SK-N-SH (cell line): ENCODE measurements around the gene RGS11. TPM values are rescaled to one million over a fixed set of nuclear protein-coding genes. Genes with fewer than 3 reads are reported as not detected.
A peak's percentile ranks its signal among the peaks of the same experiment; 100 is the strongest.

Source experiments
- CTCF ChIA-PET: fragments of 300-600, 350-600 bp; formaldehyde crosslinking; extraction: SDS; loops from one replicate; lab custom pipeline; 2021; lab: Yijun Ruan, JAX
- POLR2A ChIA-PET: fragments of 350-600 bp; sonication (Branson Sonifier 250); formaldehyde crosslinking; extraction: SDS; loops from one replicate; lab custom pipeline; 2020; ENCODE audit warnings: antibody characterized with exemption, inconsistent platforms; lab: Yijun Ruan, JAX
- DNase-seq: peaks from one replicate; pipeline ENCODE4 v3.0.0; 2012
- H2AFZ ChIP-seq: fragments of 200-600 bp; sonication (generic); 2 replicates; pipeline ENCODE4 v1.8.1; 2016; ENCODE audit warnings: antibody characterized with exemption, mild to moderate bottlenecking, low read depth
- H3F3A ChIP-seq: fragments of 200-600 bp; sonication (generic); replicated peaks from 2 replicates; pipeline ENCODE3; 2016; ENCODE audit warnings: antibody characterized with exemption, mild to moderate bottlenecking; ENCODE audit not compliant: insufficient read depth
- H3K27ac ChIP-seq, 2 experiments: fragments of 200-500 bp in 1 of 2; fragments of 200-600 bp in 1 of 2; sonication (Bioruptor generic) in 1 of 2; sonication (generic), shearing (Covaris generic) in 1 of 2; 2 replicates each; pipeline versions ENCODE4 v1.5.1 to v1.6.1; 2014 to 2016; ENCODE audit warnings: low read depth in 2 of 2, inconsistent platforms in 1 of 2, low read length in 1 of 2, mild to moderate bottlenecking in 1 of 2, mixed read lengths in 1 of 2
- H3K27me3 ChIP-seq: fragments of 200-600 bp; sonication (generic), shearing (Covaris generic); 2 replicates; pipeline ENCODE4 v1.6.1; 2016; ENCODE audit warnings: mixed run types; ENCODE audit not compliant: insufficient read depth
- H3K36me3 ChIP-seq, 2 experiments: fragments of 200-500 bp in 1 of 2; fragments of 200-600 bp in 1 of 2; sonication (Bioruptor generic) in 1 of 2; sonication (generic) in 1 of 2; replicated peaks in 1 of 2; 2 replicates each; pipeline versions ENCODE3 to v1.5.1; 2014 to 2016; ENCODE audit warnings: low read length in 1 of 2, mild to moderate bottlenecking in 1 of 2; ENCODE audit not compliant: insufficient read depth in 2 of 2, control insufficient read depth in 1 of 2
- H3K4me1 ChIP-seq, 2 experiments: fragments of 200-500 bp in 1 of 2; fragments of 200-600 bp in 1 of 2; sonication (Bioruptor generic) in 1 of 2; sonication (generic), shearing (Covaris generic) in 1 of 2; 2 replicates each; pipeline versions ENCODE4 v1.5.1 to v1.6.1; 2014 to 2016; ENCODE audit warnings: low read depth in 1 of 2, low read length in 1 of 2, mixed run types in 1 of 2; ENCODE audit not compliant: insufficient read depth in 2 of 2, control insufficient read depth in 1 of 2
- H3K4me2 ChIP-seq: fragments of 200-600 bp; sonication (generic), shearing (Covaris generic); 2 replicates; pipeline ENCODE4 v1.6.1; 2017; ENCODE audit warnings: mixed run types
- H3K4me3 ChIP-seq, 2 experiments: fragments of 200-500 bp in 1 of 2; fragments of 200-600 bp in 1 of 2; sonication (Bioruptor generic) in 1 of 2; sonication (generic), shearing (Covaris generic) in 1 of 2; 2 replicates each; pipeline versions ENCODE4 v1.5.1 to v1.8.1; 2014 to 2016; ENCODE audit warnings: low read depth in 2 of 2, inconsistent platforms in 1 of 2, low read length in 1 of 2, mild to moderate bottlenecking in 1 of 2, mixed read lengths in 1 of 2, moderate library complexity in 1 of 2
- H3K79me2 ChIP-seq: fragments of 200-600 bp; sonication (generic); 2 replicates; pipeline ENCODE4 v1.8.1; 2017; ENCODE audit warnings: mild to moderate bottlenecking; ENCODE audit not compliant: insufficient read depth
- H3K9ac ChIP-seq: fragments of 200-600 bp; sonication (generic); 2 replicates; pipeline ENCODE4 v1.6.1; 2017; ENCODE audit warnings: mixed run types
- H3K9me2 ChIP-seq: fragments of 200-600 bp; sonication (generic); 2 replicates; pipeline ENCODE4 v1.6.1; 2017; ENCODE audit warnings: mixed run types
- H3K9me3 ChIP-seq: fragments of 200-600 bp; sonication (generic); 2 replicates; pipeline ENCODE4 v1.6.1; 2017; ENCODE audit warnings: mixed run types, mild to moderate bottlenecking, moderate library complexity
- H4K20me1 ChIP-seq: fragments of 200-600 bp; sonication (generic); 2 replicates; pipeline ENCODE4 v1.6.1; 2017; ENCODE audit warnings: mild to moderate bottlenecking, mixed run types; ENCODE audit not compliant: insufficient read depth
- ELF1 ChIP-seq: IDR thresholded peaks from 2 replicates; pipeline ENCODE4 v1.4.0; 2012
- FOSL2 ChIP-seq: IDR thresholded peaks from 2 replicates; pipeline ENCODE4 v1.4.0; 2012; ENCODE audit warnings: low read depth, mild to moderate bottlenecking, moderate library complexity, borderline replicate concordance
- FOXJ3 ChIP-seq: sonication (generic); formaldehyde crosslinking; IDR thresholded peaks from 2 replicates; pipeline ENCODE4 v1.5.1; 2020; ENCODE audit warnings: mild to moderate bottlenecking, missing genetic modification reagents
- GABPA ChIP-seq: IDR thresholded peaks from 2 replicates; pipeline ENCODE4 v1.4.0; 2012; ENCODE audit warnings: low read depth, mild to moderate bottlenecking
- GATA2 ChIP-seq: sonication (generic); formaldehyde crosslinking; IDR thresholded peaks from 2 replicates; pipeline ENCODE4 v1.5.0; 2020; ENCODE audit warnings: mild to moderate bottlenecking, missing genetic modification reagents
- IRF3 ChIP-seq: fragments of 150-350 bp; IDR thresholded peaks from 2 replicates; pipeline ENCODE4 v1.6.1; 2016; ENCODE audit warnings: mild to moderate bottlenecking, low read depth, low read length
- JUND ChIP-seq: IDR thresholded peaks from 2 replicates; pipeline ENCODE4 v1.4.0; 2012
- MXI1 ChIP-seq: IDR thresholded peaks from 2 replicates; pipeline ENCODE4 v1.6.1; 2012; ENCODE audit warnings: mild to moderate bottlenecking, low read depth, low read length, improper control_type of control experiment
- REST ChIP-seq: IDR thresholded peaks from 2 replicates; pipeline ENCODE4 v1.6.1; 2012; ENCODE audit warnings: mild to moderate bottlenecking, low read depth, low read length, moderate library complexity
- RFX5 ChIP-seq: IDR thresholded peaks from 2 replicates; pipeline ENCODE4 v1.6.1; 2012; ENCODE audit warnings: mild to moderate bottlenecking, improper control_type of control experiment, low read length
- SIN3A ChIP-seq: IDR thresholded peaks from 2 replicates; pipeline ENCODE4 v1.6.1; 2012; ENCODE audit warnings: low read depth, mild to moderate bottlenecking, low read length, moderate library complexity, borderline replicate concordance
- SMC3 ChIP-seq: IDR thresholded peaks from 2 replicates; pipeline ENCODE4 v1.6.1; 2012; ENCODE audit warnings: low read depth, low read length, improper control_type of control experiment
- TAF1 ChIP-seq: IDR thresholded peaks from 2 replicates; pipeline ENCODE4 v1.6.1; 2012; ENCODE audit warnings: low read depth, mild to moderate bottlenecking, low read length, moderate library complexity, borderline replicate concordance
- TCF12 ChIP-seq: IDR thresholded peaks from 2 replicates; pipeline ENCODE4 v1.4.0; 2012
- TEAD4 ChIP-seq: IDR thresholded peaks from 2 replicates; pipeline ENCODE4 v1.4.0; 2012; ENCODE audit warnings: mild to moderate bottlenecking, borderline replicate concordance; ENCODE audit not compliant: insufficient read depth
- USF1 ChIP-seq: IDR thresholded peaks from 2 replicates; pipeline ENCODE4 v1.4.0; 2012; ENCODE audit warnings: low read depth, borderline replicate concordance
- ZBTB33 ChIP-seq: IDR thresholded peaks from 2 replicates; pipeline ENCODE4 v1.4.0; 2012; ENCODE audit warnings: low read depth, borderline replicate concordance
- WGBS: methylation state at CpG from one replicate; pipeline ENCODE4 v1.1.6; 2017; ENCODE audit warnings: low lambda C conversion rate; 5-methylcytosine and 5-hydroxymethylcytosine counted together
- polyA plus RNA-seq, 3 experiments: library from polyadenylated mRNA; depleted of rRNA; stranded (reverse); fragments of >200 nt; gene quantifications; 2 replicates each; pipeline ENCODE4 v1.2.3, GENCODE V29; 2012
- TF ChIP-seq, protein P1 (sequence below): IDR thresholded peaks from 2 replicates; pipeline ENCODE4; 2012

The RGS11 gene
- polyA plus RNA-seq, 1 of the 3 experiments (the other 2 are of a cell fraction) = 9.8 TPM

- TF ChIP-seq USF1 = no peak
- no peak for TF ChIP-seq TAF1
- no peak for TF ChIP-seq ZBTB33
- TF ChIP-seq TEAD4 = no peak
- TF ChIP-seq FOSL2 = no peak
- no peak for TF ChIP-seq RFX5
- TF ChIP-seq ELF1 = no peak
- TF ChIP-seq IRF3 = no peak
- no peak for TF ChIP-seq TCF12
- TF ChIP-seq MXI1 = no peak
Measured at GRCh38 chr16:321532-321931, 45.8 kb upstream of the RGS11 start (continued).

DNA sequence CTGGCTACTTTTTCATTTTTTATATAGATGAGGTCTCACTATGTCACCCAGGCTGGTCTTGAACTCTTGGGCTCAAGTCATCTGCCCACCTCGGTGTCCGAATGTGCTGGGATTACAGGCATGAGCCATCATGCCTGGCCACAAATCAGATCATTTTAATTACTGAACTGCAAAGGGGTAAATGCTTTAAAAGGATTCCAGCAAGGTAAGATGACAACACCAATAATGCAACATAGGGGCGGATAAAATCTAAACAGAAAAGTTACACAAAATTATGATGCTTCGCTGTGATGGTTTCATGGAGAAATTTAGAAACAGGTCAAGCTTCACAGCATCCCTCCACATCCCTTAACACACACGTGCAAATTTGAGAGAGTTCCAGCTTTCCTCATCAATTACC, 44.5 kb upstream of the RGS11 start:
- H3K9me2 ChIP-seq = no peaks in the 10 kb centered on the region
- H2AFZ ChIP-seq = no peak overlapping the region
- no peak overlapping the region for H3K27ac ChIP-seq
- H3K4me3 ChIP-seq = no peak overlapping the region
- DNase-seq = no peak
- no peaks in the 10 kb centered on the region for H3K9me3 ChIP-seq
- peaks cover 82% of the 10 kb centered on the region for H4K20me1 ChIP-seq
- no peak for TF ChIP-seq FOXJ3 (CRISPR knock-in tag)
- H3K9ac ChIP-seq = no peak overlapping the region
- H3K4me2 ChIP-seq = no peak overlapping the region
- peaks cover 76% of the 10 kb centered on the region for H3K79me2 ChIP-seq
- ChIA-PET POLR2A (no interaction called here), CTCF (no interaction called here)
- H3F3A ChIP-seq = no peaks in the 10 kb centered on the region
- WGBS = 96% methylated on average over 5 of the region's 5 CpGs
- H3K27me3 ChIP-seq = no peaks in the 10 kb centered on the region
- H3K36me3 ChIP-seq = peaks cover 0 to 4% of the 10 kb centered on the region in 2 experiments
- peaks cover 0 to 15% of the 10 kb centered on the region in 2 experiments; a peak in 1 of 4 replicates for H3K4me1 ChIP-seq

GRCh38 chr16:318628-319027, 42.9 kb upstream of the RGS11 start:
- WGBS = 92% methylated on average over 15 of the region's 22 CpGs
- Histone ChIP-seq H3K27me3 (no peaks in the 10 kb centered on the region), H3K9me3 (no peaks in the 10 kb centered on the region), H3K79me2 (peaks cover 69% of the 10 kb centered on the region), H2AFZ (no peak overlapping the region), H3K27ac (no peak overlapping the region), H3K4me2 (no peak overlapping the region), H3K9ac (no peak overlapping the region), H3K9me2 (no peaks in the 10 kb centered on the region), H3K4me1 (peaks cover 0 to 25% of the 10 kb centered on the region in 2 experiments; a peak in 1 of 4 replicates), H3K36me3 (peaks cover 0 to 15% of the 10 kb centered on the region in 2 experiments), H4K20me1 (peaks cover 72% of the 10 kb centered on the region), H3F3A (no peaks in the 10 kb centered on the region), H3K4me3 (no peak overlapping the region; a peak in 1 of 4 replicates)
- ChIA-PET POLR2A (no interaction called here), CTCF (interaction anchor here (1.3 kb wide), 1 partner anchor 13 kb away, joined by 4 read pairs; no protein-coding TSS in a partner anchor)
- DNase-seq = peak; percentile 58
- TF ChIP-seq TAF1 = no peak
- TF ChIP-seq, protein P1, sequence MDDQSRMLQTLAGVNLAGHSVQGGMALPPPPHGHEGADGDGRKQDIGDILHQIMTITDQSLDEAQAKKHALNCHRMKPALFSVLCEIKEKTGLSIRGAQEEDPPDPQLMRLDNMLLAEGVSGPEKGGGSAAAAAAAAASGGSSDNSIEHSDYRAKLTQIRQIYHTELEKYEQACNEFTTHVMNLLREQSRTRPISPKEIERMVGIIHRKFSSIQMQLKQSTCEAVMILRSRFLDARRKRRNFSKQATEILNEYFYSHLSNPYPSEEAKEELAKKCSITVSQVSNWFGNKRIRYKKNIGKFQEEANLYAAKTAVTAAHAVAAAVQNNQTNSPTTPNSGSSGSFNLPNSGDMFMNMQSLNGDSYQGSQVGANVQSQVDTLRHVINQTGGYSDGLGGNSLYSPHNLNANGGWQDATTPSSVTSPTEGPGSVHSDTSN = no peak
- no peak for TF ChIP-seq TEAD4
- TF ChIP-seq REST = no peak
- TF ChIP-seq FOSL2 = no peak
- TF ChIP-seq TCF12 = no peak
- no peak for TF ChIP-seq GATA2 (CRISPR knock-in tag)
- no peak for TF ChIP-seq GABPA
- TF ChIP-seq SMC3 = no peak
- TF ChIP-seq SIN3A = no peak
- no peak for TF ChIP-seq JUND
